HT-29 (cell line): ENCODE results near the gene VAV2. TPM values are rescaled to one million over a fixed set of nuclear protein-coding genes. Genes with fewer than 3 reads are reported as not detected.

Source experiments
- DNase-seq: peaks from one replicate; pipeline ENCODE4 v3.0.0-alpha.2; 2015; ENCODE audit warnings: low spot score
- total RNA-seq: library from RNA; depleted of rRNA; stranded (reverse); fragments of >200 nt; shearing (Covaris generic); gene quantifications from 2 replicates; pipeline ENCODE4 v1.2.3, GENCODE V29; 2014

VAV2 gene
- total RNA-seq, 1 experiment from 2014 or later, result 20.3 TPM

DNA sequence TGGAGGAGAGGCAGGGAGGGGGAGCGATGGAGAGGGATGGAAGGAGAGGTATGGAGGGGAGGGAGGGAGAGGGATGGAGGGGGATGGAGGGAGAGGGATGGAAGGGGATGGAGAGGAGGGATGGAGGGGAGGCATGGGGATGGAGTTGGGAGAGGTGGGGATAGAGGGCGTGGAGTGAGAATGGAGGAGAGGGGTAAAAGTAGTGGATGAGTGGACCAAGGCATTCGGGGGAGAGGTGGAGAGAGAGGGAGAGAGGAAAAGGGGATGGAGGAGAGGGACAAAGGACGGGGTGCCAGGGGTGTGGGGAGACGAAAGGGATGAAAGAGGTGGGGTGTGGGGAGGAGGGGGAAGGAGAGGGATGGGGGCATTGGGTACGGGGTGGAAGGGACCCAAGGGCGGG lies 100.4 kb downstream of the VAV2 start:
- no peak for DNase-seq

DNA sequence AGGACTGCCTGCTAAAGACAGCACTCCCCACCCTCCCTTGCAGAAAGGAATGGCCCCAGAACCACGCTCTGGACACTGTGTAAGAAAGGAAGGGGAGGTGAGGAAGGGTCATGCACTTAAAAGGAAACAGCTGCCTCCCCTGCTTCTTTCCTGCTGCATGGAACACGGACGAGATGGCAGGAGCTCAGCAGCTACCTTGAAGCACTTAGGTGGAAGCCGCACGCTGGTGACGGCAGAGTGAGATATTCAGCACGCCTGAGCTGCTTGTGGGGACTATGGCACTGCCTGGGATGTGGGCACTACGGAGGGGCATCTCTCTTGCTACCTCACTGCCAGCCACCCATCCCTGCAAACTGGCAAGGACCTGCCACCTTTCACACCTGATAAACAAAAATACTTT lies 101.5 kb downstream of the VAV2 start:
- no peak for DNase-seq

DNA sequence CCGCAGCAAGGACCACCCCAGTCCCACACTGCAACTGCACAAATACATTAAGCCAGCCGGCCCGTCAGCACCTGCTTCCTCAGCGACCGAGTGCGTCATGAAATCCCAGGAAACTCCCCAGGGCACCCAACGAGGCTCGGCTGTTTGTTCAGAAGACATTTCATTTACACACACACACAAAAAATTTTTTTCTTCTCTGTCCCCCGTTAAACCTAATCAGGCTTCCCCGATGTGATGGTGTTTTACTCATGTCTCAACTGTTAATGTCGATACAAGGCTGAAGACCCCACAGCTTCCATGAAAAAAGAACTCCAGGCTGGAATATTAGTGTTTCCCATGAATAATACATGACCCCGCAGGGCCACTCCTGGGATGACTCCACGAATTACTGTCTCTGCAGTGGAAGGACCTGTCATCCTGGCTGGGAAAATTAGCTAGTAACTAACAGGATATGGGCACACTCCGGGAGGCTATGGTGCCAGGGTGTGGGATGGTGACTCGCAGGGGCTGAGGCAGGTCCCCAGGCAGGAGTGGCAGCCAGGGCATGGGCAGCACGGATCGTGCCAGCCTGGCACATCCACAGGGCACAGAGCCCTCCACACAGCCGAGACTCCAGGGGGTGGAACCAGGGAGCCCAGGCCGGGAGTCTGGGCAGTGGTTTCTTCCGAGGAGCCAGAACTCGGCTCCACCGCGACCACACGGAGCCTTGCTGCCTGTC lies 102.4 kb downstream of the VAV2 start:
- DNase-seq, result no peak

DNA sequence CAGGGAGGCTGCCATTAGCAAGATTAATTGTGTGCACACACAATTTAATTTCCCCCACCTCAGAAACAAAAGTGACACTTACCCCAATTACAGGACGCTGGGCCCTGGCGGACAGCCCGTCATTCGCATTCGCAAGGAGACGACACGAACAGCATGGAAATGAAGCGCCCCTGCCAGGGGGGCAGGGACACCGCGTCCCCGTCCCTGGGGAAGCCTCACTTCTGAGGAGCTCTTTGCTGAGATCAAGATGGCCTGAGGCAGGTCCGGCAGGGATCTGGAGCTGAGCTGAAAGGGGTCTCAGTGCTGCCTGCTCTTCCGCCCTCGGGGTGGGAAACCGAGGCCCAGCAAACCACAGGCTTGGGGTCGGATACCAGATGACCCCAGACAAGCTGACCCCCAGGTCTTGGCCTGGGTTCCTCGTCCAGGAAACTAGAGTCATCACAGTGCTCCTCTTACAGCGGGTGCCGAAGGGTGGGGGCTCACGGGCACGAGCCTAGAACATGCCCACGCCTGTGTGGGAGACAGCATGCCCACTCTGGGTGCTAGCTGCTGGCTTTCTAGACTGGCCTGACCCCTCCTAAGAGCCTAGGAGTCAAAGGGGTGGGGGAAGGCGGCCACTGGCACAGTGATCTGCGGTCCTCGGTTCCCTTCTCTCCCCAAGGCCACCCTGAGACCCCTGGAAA lies 103.2 kb downstream of the VAV2 start:
- DNase-seq, result no peak

DNA sequence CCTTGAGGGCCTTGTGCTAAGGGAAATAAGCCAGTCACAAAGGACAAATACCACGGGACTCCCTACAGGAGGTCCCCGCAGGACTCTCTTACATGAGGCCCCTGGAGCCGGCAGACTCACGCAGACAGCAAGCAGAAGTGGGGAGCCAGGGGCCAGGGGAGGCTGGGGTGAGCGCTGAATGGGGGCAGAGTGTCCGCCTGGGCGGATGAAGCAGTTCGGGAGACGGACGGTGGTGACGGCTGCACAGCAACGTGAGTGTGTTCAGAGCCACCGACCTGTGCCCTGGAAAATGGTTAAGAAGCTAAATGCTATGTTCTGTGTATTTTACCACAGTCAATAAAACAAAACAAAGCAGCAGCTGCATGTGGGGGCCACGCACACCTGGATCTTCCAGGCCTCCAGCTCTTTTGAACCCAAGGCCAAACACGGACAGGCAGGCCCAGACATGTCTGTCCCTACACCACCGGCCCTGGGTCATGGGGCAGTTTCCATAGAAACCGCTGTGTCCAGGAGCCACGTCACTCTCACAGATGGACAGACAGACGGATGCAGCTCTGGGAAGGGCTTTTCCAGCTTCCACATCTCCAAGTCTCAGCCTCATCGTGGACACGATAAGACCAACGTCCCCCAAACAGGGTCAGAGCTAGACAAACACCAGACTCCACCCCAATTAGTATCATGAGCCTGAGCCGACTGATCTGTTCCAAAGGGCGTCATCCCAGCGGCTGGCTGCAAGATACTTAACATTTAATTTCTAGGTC lies 103.9 kb downstream of the VAV2 start:
- no peak for DNase-seq

DNA sequence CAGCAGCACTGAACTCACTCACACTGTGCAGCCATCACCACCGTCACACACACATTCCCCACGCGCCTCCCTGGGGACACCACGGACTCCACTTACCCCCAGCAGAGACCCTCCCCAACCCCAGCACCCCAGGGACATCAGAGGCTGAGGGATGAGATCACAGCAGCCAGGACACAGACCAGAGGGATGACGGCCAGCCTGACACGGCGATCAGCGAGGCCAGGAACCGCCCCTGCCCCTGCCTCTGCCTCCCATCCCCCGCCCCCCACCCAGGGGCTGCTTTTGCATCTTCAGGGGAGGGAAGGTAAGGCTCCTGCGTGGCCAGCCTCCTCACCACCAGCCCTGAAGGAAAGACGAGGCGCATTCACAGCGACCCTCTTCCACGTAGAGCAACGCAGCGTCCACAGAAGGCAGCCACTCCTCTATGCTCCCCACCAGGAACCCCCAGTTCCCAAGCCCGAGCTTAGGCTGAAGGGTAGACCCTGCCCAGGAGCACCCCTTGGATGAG lies 104.5 kb downstream of the VAV2 start:
- DNase-seq, result no peak

- no peak for DNase-seq
Observed at GRCh38 chr9:133886563-133887501, 105.3 kb downstream of the VAV2 start.

GRCh38 chr9:133884907-133885744 lies 107.0 kb downstream of the VAV2 start:
- DNase-seq, result no peak

GRCh38 chr9:133882849-133883755 lies 109.0 kb downstream of the VAV2 start:
- no peak for DNase-seq

DNA sequence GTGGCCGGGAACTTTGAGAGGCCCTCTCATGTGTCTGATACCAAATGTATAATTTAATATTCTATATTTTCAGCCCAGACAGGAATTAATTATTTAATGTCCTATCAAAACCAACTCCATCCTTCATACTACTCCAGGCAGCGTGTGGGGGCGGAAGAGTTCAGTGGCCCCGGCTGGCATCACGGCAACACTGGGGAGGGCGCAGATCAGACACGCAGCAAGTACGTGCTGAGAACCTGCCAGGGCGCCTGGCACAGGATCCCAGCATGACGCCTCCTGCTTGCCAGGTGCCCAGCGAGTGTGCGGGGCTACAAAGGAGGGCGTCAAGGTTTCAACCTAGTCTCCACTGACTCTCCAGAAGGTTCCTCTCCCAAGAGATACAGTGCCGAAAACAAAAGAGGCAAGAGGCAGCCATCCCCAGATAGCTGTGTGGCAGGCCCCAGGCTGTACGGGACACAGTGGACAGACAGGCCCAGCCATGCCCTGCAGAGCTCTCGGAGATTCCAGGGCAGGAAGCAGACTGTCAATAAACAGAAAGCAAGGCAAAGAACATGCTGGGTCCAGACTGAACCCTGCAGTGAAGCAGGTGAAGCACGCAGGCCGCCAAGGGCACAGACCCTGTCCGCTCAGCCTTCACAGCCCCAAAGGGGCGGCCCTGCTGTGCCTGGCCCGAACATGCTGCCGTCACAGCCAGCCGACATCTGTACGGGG lies 110.3 kb downstream of the VAV2 start:
- DNase-seq, result no peak

- DNase-seq, result no peak
Observed at GRCh38 chr9:133880851-133881661, 111.1 kb downstream of the VAV2 start.

GRCh38 chr9:133880136-133880535 lies 112.0 kb downstream of the VAV2 start:
- DNase-seq, result no peak

GRCh38 chr9:133879615-133880014 lies 112.5 kb downstream of the VAV2 start:
- no peak for DNase-seq

DNA sequence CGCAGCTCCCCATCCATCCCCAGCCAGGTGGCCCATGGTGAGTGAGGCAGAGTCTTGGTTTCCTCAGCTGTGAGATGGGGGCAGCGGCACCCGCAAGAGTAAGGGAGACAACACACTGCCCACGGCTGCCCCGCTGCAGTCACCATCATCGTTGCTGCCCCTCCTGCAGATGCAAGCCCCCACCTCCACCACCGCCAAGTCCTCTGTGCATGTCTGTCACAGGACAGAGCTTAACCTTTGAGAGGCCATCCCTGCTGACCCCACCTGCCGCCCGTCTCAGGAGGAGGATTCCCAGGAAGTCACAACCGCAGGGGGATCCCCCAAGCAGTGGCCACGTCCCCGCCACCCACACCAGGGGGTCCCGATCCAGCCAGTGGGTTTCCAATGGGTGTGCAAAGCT lies 113.7 kb downstream of the VAV2 start:
- DNase-seq, result no peak

GRCh38 chr9:133877967-133878366 lies 114.2 kb downstream of the VAV2 start:
- DNase-seq, result no peak

DNA sequence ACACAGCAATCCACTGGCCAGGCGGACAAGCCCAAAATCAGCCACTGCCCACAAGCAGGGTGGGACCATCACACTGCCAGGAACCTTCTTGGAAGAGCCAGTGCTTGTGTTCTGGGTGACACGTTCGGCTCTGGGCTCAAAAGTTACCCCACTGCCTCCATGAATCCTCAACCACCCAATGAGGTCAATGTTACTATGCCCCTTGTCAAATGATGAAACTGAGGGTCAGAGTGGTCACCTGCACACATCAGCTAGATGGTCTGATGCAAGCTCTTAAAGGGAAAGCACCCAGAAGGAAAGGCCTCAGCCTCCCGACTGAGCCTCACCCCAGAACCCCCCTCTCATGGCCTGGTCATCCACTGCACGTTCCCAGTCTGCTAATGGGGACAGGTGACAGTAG lies 114.8 kb downstream of the VAV2 start:
- DNase-seq, result no peak

DNA sequence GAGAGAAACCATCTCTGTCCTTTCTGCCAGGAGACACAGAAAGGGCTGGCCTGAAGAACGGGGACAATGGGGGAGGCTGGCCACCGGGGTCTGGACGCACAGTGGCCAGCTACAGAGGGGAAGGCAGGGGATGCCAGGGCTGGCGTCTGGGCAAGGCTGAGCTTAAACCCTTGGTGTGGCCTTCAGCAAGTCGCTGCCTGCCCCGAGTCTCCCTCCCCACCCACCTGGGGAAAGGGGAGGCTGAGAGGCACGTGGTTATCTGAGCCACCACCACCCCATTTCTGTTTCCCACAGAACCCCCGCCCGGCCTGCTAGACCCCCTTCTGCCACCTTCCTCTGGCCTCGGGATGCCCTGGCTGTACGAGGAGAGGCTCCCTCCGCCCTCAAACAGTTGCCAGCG lies 115.3 kb downstream of the VAV2 start:
- DNase-seq, result no peak

- no peak for DNase-seq
Observed at GRCh38 chr9:133876144-133876543, 116.0 kb downstream of the VAV2 start.
